Glutamatergic neuron (in vitro differentiated cells): ENCODE measurements around the gene NHERF2. TPM values are rescaled to one million over a fixed set of nuclear protein-coding genes. Genes with fewer than 3 reads are reported as not detected.
A peak's percentile ranks its signal among the peaks of the same experiment; 100 is the strongest.

ENCODE experiments used
- DNase-seq: peaks from one replicate; pipeline ENCODE4 v3.0.0; 2022
- H3K27ac Mint-ChIP-seq: one replicate; pipeline ENCODE4 v1.8.0; 2020; ENCODE audit warnings: mild to moderate bottlenecking, mixed read lengths, inconsistent platforms; ENCODE audit not compliant: unreplicated experiment
- H3K27me3 Mint-ChIP-seq: one replicate; pipeline ENCODE4 v1.8.0; 2020; ENCODE audit warnings: mild to moderate bottlenecking, moderate library complexity, mixed read lengths, inconsistent platforms; ENCODE audit not compliant: unreplicated experiment
- H3K36me3 Mint-ChIP-seq: one replicate; pipeline ENCODE4 v1.8.0; 2020; ENCODE audit warnings: mild to moderate bottlenecking, mixed read lengths, inconsistent platforms; ENCODE audit not compliant: unreplicated experiment
- H3K4me1 Mint-ChIP-seq: one replicate; pipeline ENCODE4 v1.8.0; 2020; ENCODE audit warnings: mild to moderate bottlenecking, low read depth, mixed read lengths, inconsistent platforms; ENCODE audit not compliant: unreplicated experiment
- H3K4me3 Mint-ChIP-seq: one replicate; pipeline ENCODE4 v1.8.0; 2020; ENCODE audit warnings: mild to moderate bottlenecking, mixed read lengths, inconsistent platforms; ENCODE audit not compliant: unreplicated experiment
- H3K9me3 Mint-ChIP-seq: one replicate; pipeline ENCODE4 v1.8.0; 2020; ENCODE audit warnings: mild to moderate bottlenecking, moderate library complexity, mixed read lengths, inconsistent platforms; ENCODE audit not compliant: unreplicated experiment
- CTCF ChIP-seq: fragments of 200-600 bp; sonication (generic); IDR thresholded peaks from one replicate; pipeline ENCODE4 v1.5.0; 2021; ENCODE audit not compliant: partially characterized antibody, unreplicated experiment
- total RNA-seq: library from RNA; stranded (reverse); fragmentation: NEBNext Ultra II Directional; extraction: Animal tissue kit (Norgen Biotek cat#: 25700); gene quantifications from one replicate; pipeline ENCODE4 v1.2.1, GENCODE V29; 2021; ENCODE audit not compliant: unreplicated experiment

The NHERF2 gene
- total RNA-seq, 1 donor from 2014 or later, result 22.3 TPM

DNA sequence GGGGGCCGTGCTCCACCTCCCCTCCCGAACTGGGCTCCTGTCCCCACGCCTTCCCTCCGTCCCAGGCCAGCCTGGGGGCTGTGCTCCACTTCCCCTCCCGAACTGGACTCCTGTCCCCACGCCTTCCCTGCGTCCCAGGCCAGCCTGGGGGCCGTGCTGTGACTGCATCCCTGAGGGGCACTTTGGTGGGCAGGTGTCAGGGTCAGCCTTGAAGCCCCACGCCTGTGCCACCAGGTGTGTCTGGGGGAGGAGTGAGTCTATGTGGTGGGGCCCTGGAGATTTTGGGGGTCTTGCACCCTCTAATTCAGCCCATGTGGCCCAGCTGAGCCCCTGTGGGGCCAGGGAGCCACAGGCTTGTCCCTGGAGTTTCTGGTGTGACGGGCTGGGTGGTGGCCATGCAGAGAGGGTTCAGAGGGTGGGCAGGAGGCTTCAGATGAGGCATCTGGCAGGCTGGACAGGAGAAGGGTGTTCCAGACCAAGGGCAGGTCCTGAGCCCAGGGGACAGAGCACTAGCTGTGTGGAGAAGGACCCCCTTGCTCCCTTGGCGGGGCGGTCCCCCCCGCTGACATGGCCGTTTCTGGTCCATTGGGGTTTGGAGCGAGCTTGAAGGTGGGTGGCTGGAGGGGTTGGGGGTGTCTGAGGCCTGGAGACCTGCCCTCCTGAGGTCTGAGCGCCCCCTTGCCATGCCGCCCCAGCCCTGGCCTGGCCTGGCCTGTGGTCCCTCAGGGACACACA lies 8.2 kb downstream of the NHERF2 start:
- Mint-ChIP-seq H3K4me1 (peaks cover 8% of the 10 kb centered on the region), H3K4me3 (peak overlapping the region; percentile 20), H3K36me3 (no peaks in the 10 kb centered on the region), H3K9me3 (peaks cover 11% of the 10 kb centered on the region), H3K27ac (no peak overlapping the region), H3K27me3 (peaks cover 10% of the 10 kb centered on the region)
- DNase-seq, result no peak
- TF ChIP-seq CTCF, result no peak

- Mint-ChIP-seq H3K27me3 (peaks cover 10% of the 10 kb centered on the region), H3K9me3 (peaks cover 11% of the 10 kb centered on the region), H3K36me3 (no peaks in the 10 kb centered on the region), H3K27ac (no peak overlapping the region), H3K4me1 (peaks cover 8% of the 10 kb centered on the region), H3K4me3 (no peak overlapping the region)
- no peak for DNase-seq
- no peak for TF ChIP-seq CTCF
Measured at GRCh38 chr16:2035431-2036199, 8.9 kb downstream of the NHERF2 start.

DNA sequence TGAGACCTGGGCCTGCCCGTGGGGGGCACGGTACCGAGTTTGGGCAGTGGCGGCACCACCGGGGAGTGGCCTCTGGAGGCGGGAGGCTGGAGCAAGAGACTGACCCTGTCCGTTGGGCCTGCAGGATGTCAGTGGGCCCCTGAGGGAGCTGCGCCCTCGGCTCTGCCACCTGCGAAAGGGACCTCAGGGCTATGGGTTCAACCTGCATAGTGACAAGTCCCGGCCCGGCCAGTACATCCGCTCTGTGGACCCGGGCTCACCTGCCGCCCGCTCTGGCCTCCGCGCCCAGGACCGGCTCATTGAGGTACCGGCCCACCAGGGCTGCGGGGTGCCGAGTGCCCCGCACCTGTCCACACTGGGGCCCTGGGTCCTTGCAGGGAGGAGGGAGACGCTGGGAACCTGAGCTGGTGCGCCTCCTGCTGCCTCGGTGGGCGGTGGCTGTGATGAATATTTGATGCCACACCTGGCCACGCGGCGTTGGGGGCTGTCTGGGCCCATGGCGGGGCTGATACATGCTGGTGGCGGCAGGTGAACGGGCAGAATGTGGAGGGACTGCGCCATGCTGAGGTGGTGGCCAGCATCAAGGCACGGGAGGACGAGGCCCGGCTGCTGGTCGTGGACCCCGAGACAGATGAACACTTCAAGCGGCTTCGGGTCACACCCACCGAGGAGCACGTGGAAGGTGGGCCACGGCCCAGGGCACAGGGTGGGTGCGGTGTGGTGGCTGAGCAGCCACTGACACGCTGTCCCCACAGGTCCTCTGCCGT lies 9.7 kb downstream of the NHERF2 start:
- no peak for TF ChIP-seq CTCF
- Mint-ChIP-seq H3K9me3 (peaks cover 11% of the 10 kb centered on the region), H3K36me3 (no peaks in the 10 kb centered on the region), H3K4me1 (peaks cover 8% of the 10 kb centered on the region), H3K4me3 (no peak overlapping the region), H3K27ac (no peak overlapping the region), H3K27me3 (peaks cover 10% of the 10 kb centered on the region)
- DNase-seq, result no peak

DNA sequence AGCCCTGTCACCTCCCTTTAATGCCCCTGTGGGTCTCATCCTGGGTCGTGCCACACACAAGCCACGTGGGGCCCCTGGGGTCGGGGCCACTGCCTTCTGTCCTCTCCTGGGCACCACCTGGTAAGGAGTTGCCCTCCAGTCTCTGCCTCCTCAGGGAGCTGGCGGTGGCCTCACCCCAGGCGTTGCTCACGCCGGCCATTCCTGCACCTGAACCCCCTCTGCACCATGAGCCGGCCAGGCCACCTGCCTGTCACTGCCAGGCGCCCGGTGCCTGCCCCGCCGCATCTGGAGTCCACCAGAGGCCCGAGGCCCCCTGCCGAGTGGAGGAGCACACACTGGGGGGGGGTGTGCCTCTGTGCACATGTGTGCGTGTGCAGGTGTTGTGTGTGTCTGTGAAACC lies 10.4 kb downstream of the NHERF2 start:
- Mint-ChIP-seq H3K4me1 (peaks cover 8% of the 10 kb centered on the region), H3K9me3 (peaks cover 11% of the 10 kb centered on the region), H3K4me3 (no peak overlapping the region), H3K36me3 (no peaks in the 10 kb centered on the region), H3K27me3 (peaks cover 10% of the 10 kb centered on the region), H3K27ac (no peak overlapping the region)
- DNase-seq, result no peak
- no peak for TF ChIP-seq CTCF
